Stomach (tissue), 4 donors: ENCODE data around the gene TMEM41A.

ENCODE experiments used
- CTCF ChIP-seq, 7 experiments: fragments of 450-650 bp in 4 of 7; fragments of 200-600 bp in 3 of 7; sonication (generic) in 3 of 7; IDR thresholded peaks; one replicate each; pipeline ENCODE4 v1.5.1; 2016 to 2019; ENCODE audit warnings: antibody characterized with exemption in 7 of 7, control low read depth in 2 of 7, mild to moderate bottlenecking in 1 of 7
- EP300 ChIP-seq: sonication (generic); formaldehyde crosslinking; IDR thresholded peaks from one replicate; pipeline ENCODE4 v1.6.1; 2017; ENCODE audit warnings: antibody characterized with exemption
- POLR2A ChIP-seq, 4 donors: fragments of 450-650 bp; IDR thresholded peaks; one replicate each; pipeline ENCODE4 v1.6.1; 2016; ENCODE audit warnings: antibody characterized with exemption in 4 of 4, control low read depth in 2 of 4, mild to moderate bottlenecking in 1 of 4, moderate library complexity in 1 of 4
- POLR2AphosphoS5 ChIP-seq, 3 donors: sonication (generic); formaldehyde crosslinking; IDR thresholded peaks; one replicate each; pipeline ENCODE4 v1.6.1; 2016; ENCODE audit warnings: antibody characterized with exemption in 3 of 3

GRCh38 chr3:185444329-185444728 is 54.5 kb downstream of the TMEM41A start:
- TF ChIP-seq CTCF (IDR thresholded peaks at IDR 0.05) (no peak), POLR2A (IDR thresholded peaks at IDR 0.05) (no peak), EP300 (no peak), POLR2AphosphoS5 (IDR thresholded peaks at IDR 0.05) (no peak)
